VCaP (cell line): ENCODE results near the gene FBXO11.

Experiments used
- H3K27ac ChIP-seq: fragments of 450-650 bp; 2 replicates; pipeline ENCODE4 v1.5.1; 2017
- CTCF ChIP-seq: fragments of 450-650 bp; conservative IDR thresholded peaks from 2 replicates; pipeline ENCODE4 v1.5.1; 2017; ENCODE audit warnings: mild to moderate bottlenecking, moderate library complexity

The FBXO11 gene

GRCh38 chr2:47906157-47907038 lies at the start of gene FBXO11:
TSS of gene FBXO11 (minus strand) at chr2:47906498. CDS start at chr2:47905720, 778 bp downstream.
- peak within 1 kb of the TSS; percentile 98 for H3K27ac ChIP-seq
- peak; percentile 76; the same call in 1 of the 2 replicates for TF ChIP-seq CTCF

GRCh38 chr2:47950340-47951301 lies 44.3 kb upstream of the FBXO11 start:
- TF ChIP-seq CTCF = no peak
- H3K27ac ChIP-seq = peak overlapping the region; percentile 22; the same call in 1 of the 2 replicates

- TF ChIP-seq CTCF = no peak
Measured at GRCh38 chr2:47946593-47946992, 40.3 kb upstream of the FBXO11 start.

GRCh38 chr2:47945046-47945781 lies 38.9 kb upstream of the FBXO11 start:
- no peak overlapping the region for H3K27ac ChIP-seq
- no peak for TF ChIP-seq CTCF

More at GRCh38 chr2:47946593-47946992, 40.3 kb upstream of the FBXO11 start:
- H3K27ac ChIP-seq = no peak overlapping the region

- TF ChIP-seq CTCF = no peak
- H3K27ac ChIP-seq = no peak overlapping the region
Measured at GRCh38 chr2:47941936-47942335, 35.6 kb upstream of the FBXO11 start.

- no peak for TF ChIP-seq CTCF
- no peak overlapping the region for H3K27ac ChIP-seq
Measured at GRCh38 chr2:47937677-47938076, 31.4 kb upstream of the FBXO11 start.
